HepG2 (cell line): ENCODE data around the gene STK10. TPM values are rescaled to one million over a fixed set of nuclear protein-coding genes. Genes with fewer than 3 reads are reported as not detected.

Experiments
- ATAC-seq: fragments of 200-7000 bp; cut with Tn5 transposase; 3 replicates; pipeline ENCODE4 v1.9.1; 2020; ENCODE audit warnings: mild to moderate bottlenecking, moderate library complexity
- BruUV-seq: library from RNA; stranded (reverse); fragments of 400-500 nt; replicated peaks from 2 replicates; lab custom pipeline; 2021; lab: Mats Ljungman, UMichigan
- CTCF ChIA-PET: fragments of 300-600 bp; formaldehyde crosslinking; extraction: SDS; loops from one replicate; lab custom pipeline; 2021; ENCODE audit warnings: low total read pairs, inconsistent platforms, low intra/inter-chr PET ratio; lab: Yijun Ruan, JAX
- POLR2A ChIA-PET: fragments of 350-600 bp; sonication (Branson Sonifier 250); formaldehyde crosslinking; loops from one replicate; lab custom pipeline; 2020; ENCODE audit warnings: antibody characterized with exemption, inconsistent platforms; lab: Yijun Ruan, JAX
- DNase-seq: peaks from one replicate; pipeline ENCODE4 v3.0.0-alpha.2; 2015; ENCODE audit warnings: low spot score
- FAIRE-seq: peaks from 3 replicates; lab custom pipeline; 2011; peaks lifted over from hg19 to GRCh38; lab: Jason Lieb, UNC
- H2AFZ ChIP-seq: one replicate; pipeline ENCODE4 v1.6.1; 2011; ENCODE audit warnings: low read length, inconsistent platforms
- H3K27ac ChIP-seq: fragments of 300-600 bp; 3 replicates; pipeline ENCODE4 v1.8.0; 2011; ENCODE audit warnings: mixed run types, mild to moderate bottlenecking, mixed read lengths, low read length, inconsistent platforms; ENCODE audit not compliant: insufficient read depth; ENCODE audit errors: extremely low read length
- H3K27me3 ChIP-seq, 2 experiments: fragments of 200-600 bp in 1 of 2; 2 replicates in 1 of 2; 3 replicates in 1 of 2; pipeline versions ENCODE4 v1.6.0 to v1.8.0; 2011; ENCODE audit warnings: low read length in 2 of 2, mild to moderate bottlenecking in 2 of 2, moderate library complexity in 2 of 2, inconsistent platforms in 1 of 2; ENCODE audit not compliant: insufficient read depth in 2 of 2, control insufficient read depth in 1 of 2
- H3K36me3 ChIP-seq, 2 experiments: fragments of 200-600 bp in 1 of 2; replicated peaks in 1 of 2; 2 replicates in 1 of 2; 3 replicates in 1 of 2; pipeline versions ENCODE4 v1.5.1 to v1.8.0; 2011; ENCODE audit warnings: low read length in 2 of 2, inconsistent platforms in 1 of 2; ENCODE audit not compliant: insufficient read depth in 2 of 2, control insufficient read depth in 1 of 2
- H3K4me1 ChIP-seq: 2 replicates; pipeline ENCODE4 v1.5.1; 2012; ENCODE audit warnings: low read length, inconsistent platforms; ENCODE audit not compliant: insufficient read depth
- H3K4me2 ChIP-seq: 2 replicates; pipeline ENCODE4 v1.6.0; 2011; ENCODE audit warnings: low read depth, low read length, inconsistent platforms
- H3K4me3 ChIP-seq, 3 experiments: fragments of 200-600 bp in 1 of 3; sonication (generic), shearing (Covaris generic) in 1 of 3; replicated peaks in 1 of 3; 2 replicates each; pipeline ENCODE4 v1.5.1; 2011 to 2016; ENCODE audit warnings: low read length in 3 of 3, inconsistent platforms in 2 of 3, low read depth in 2 of 3, mild to moderate bottlenecking in 2 of 3, control low read depth in 1 of 3, mixed read lengths in 1 of 3; ENCODE audit not compliant: insufficient read depth in 1 of 3
- H3K79me2 ChIP-seq: one replicate; pipeline ENCODE4 v1.6.1; 2011; ENCODE audit warnings: low read length, inconsistent platforms; ENCODE audit not compliant: insufficient read depth
- H3K9ac ChIP-seq: 2 replicates; pipeline ENCODE4 v1.6.0; 2011; ENCODE audit warnings: mild to moderate bottlenecking, low read depth, low read length, inconsistent platforms; ENCODE audit not compliant: insufficient read depth
- H3K9me3 ChIP-seq: 2 replicates; pipeline ENCODE4 v1.5.1; 2012; ENCODE audit warnings: mild to moderate bottlenecking, low read length
- H4K20me1 ChIP-seq: 2 replicates; pipeline ENCODE4 v1.6.0; 2011; ENCODE audit warnings: inconsistent platforms, mild to moderate bottlenecking, low read length, moderate library complexity; ENCODE audit not compliant: insufficient read depth
- CTCF ChIP-seq: sonication (generic); formaldehyde crosslinking; IDR thresholded peaks from 2 replicates; pipeline ENCODE4 v1.5.0; 2020; ENCODE audit warnings: mild to moderate bottlenecking, missing genetic modification reagents, moderate library complexity
- HDAC6 ChIP-seq: fragments of 200-600 bp; sonication (generic); IDR thresholded peaks from 2 replicates; pipeline ENCODE4 v1.7.0; 2017; ENCODE audit warnings: mild to moderate bottlenecking, antibody characterized with exemption, low read length, low read depth
- HOXA3 ChIP-seq: sonication (generic); formaldehyde crosslinking; IDR thresholded peaks from 2 replicates; pipeline ENCODE4 v1.5.0; 2020; ENCODE audit warnings: missing genetic modification reagents
- KAT2B ChIP-seq: fragments of 150-350 bp; IDR thresholded peaks from 2 replicates; pipeline ENCODE4 v1.6.1; 2014; ENCODE audit warnings: low read depth, low read length, borderline replicate concordance
- MED13 ChIP-seq: sonication (generic); formaldehyde crosslinking; IDR thresholded peaks from 2 replicates; pipeline ENCODE4 v1.5.0; 2020; ENCODE audit warnings: missing genetic modification reagents
- ZBED4 ChIP-seq: sonication (generic); formaldehyde crosslinking; IDR thresholded peaks from 2 replicates; pipeline ENCODE4 v1.4.0; 2020; ENCODE audit warnings: missing genetic modification reagents, borderline replicate concordance
- ZBTB3 ChIP-seq: sonication (generic); formaldehyde crosslinking; IDR thresholded peaks from 2 replicates; pipeline ENCODE4 v1.4.0; 2020; ENCODE audit warnings: low read depth, mild to moderate bottlenecking, moderate library complexity, missing genetic modification reagents, borderline replicate concordance
- ZBTB7B ChIP-seq: sonication (generic); formaldehyde crosslinking; IDR thresholded peaks from 2 replicates; pipeline ENCODE4 v1.4.0; 2020; ENCODE audit warnings: missing genetic modification reagents
- ZNF235 ChIP-seq: sonication (generic); formaldehyde crosslinking; IDR thresholded peaks from 2 replicates; pipeline ENCODE4 v1.8.1; 2023; ENCODE audit warnings: mild to moderate bottlenecking, missing genetic modification reagents, borderline replicate concordance
- ZNF263 ChIP-seq: sonication (generic); formaldehyde crosslinking; IDR thresholded peaks from 2 replicates; pipeline ENCODE4 v1.4.0; 2020; ENCODE audit warnings: missing genetic modification reagents
- ZNF414 ChIP-seq: sonication (generic); formaldehyde crosslinking; IDR thresholded peaks from 2 replicates; pipeline ENCODE4 v1.5.0; 2020; ENCODE audit warnings: missing genetic modification reagents
- WGBS: methylation state at CpG from one replicate; pipeline ENCODE4 v1.1.6; 2017; ENCODE audit warnings: low lambda C conversion rate; 5-methylcytosine and 5-hydroxymethylcytosine counted together
- in situ Hi-C: cut with HindIII; loops from 2 replicates; pipeline ENCODE4 v1.10.0; 2017; ENCODE audit warnings: low pct_unique_long_range_greater_than_20kb; ENCODE audit not compliant: extremely low pct_ligation_motif_present
- intact Hi-C: fragments of 100-400 bp; cut with micrococcal nuclease; formaldehyde crosslinking; loops from one replicate; pipeline ENCODE4 v1.10.0; 2022; ENCODE audit not compliant: unreplicated experiment
- polyA plus RNA-seq, 8 experiments: library from polyadenylated mRNA; depleted of rRNA in 3 of 8; stranded (reverse) in 7 of 8; unstranded in 1 of 8; fragments of >200 nt; fragmentation: Illumina TruSeq in 4 of 8; extraction: Trizol in 4 of 8; gene quantifications; 2 replicates each; pipeline versions ENCODE4 v1.2.1 to v1.2.3, GENCODE V29; 2011 to 2016; ENCODE audit warnings: low read depth in 4 of 8, missing spikeins in 1 of 8, mixed read lengths in 1 of 8; ENCODE audit not compliant: insufficient read depth in 1 of 8
- total RNA-seq, 5 experiments: library from RNA; depleted of rRNA; stranded (reverse); fragments of >200 nt; fragmentation: Illumina TruSeq; extraction: Trizol; gene quantifications; 2 replicates each; pipeline ENCODE4 v1.2.3, GENCODE V29; 2016; ENCODE audit warnings: low read depth in 1 of 5

Gene STK10
- total and polyA plus RNA-seq, 2 of the 13 experiments (the other 11 are each of a cell fraction or from before 2014, with no cell fraction given), result 7.0 to 7.2 TPM

GRCh38 chr5:172162323-172162986, 25.6 kb downstream of the STK10 start:
- POLR2A ChIA-PET, result interaction anchor here (4.1 to 4.9 kb wide), 2 partner anchors 12 to 26 kb away, joined by 19 to 65 read pairs; partner anchors contain the start of gene STK10
- in situ Hi-C loops (no loop called here), intact Hi-C loops (no loop called here)
- Histone ChIP-seq H3K9me3 (no peaks in the 10 kb centered on the region), H3K79me2 (no peaks in the 10 kb centered on the region), H2AFZ (no peak overlapping the region), H4K20me1 (no peaks in the 10 kb centered on the region), H3K36me3 (no peaks in the 10 kb centered on the region), H3K27me3 (no peaks in the 10 kb centered on the region), H3K4me1 (peaks cover 41% of the 10 kb centered on the region), H3K27ac (no peak overlapping the region), H3K9ac (no peak overlapping the region), H3K4me3 (no peak overlapping the region), H3K4me2 (no peak overlapping the region)
- no TSS peak for BruUV-seq
- WGBS, result over 99% methylated on average over 4 of the region's 5 CpGs
- ATAC-seq (peak; percentile 12; the same call in 1 of the 3 replicates), FAIRE-seq (no peak), DNase-seq (peak; percentile 30)
- TF ChIP-seq CTCF (CRISPR knock-in tag) (0 out of 2 replicates have a peak, but pooled peaks have one; percentile 7), ZNF235 (no peak), ZNF263 (CRISPR knock-in tag) (peak; percentile 77)
- TF ChIP-seq, all 625 proteins: peak for 2
- CTCF ChIA-PET, result interaction anchor here (1.2 kb wide), 1 partner anchor 26 kb away, joined by 5 read pairs; the partner anchor contains the start of gene STK10

GRCh38 chr5:172160506-172160905, 27.5 kb downstream of the STK10 start:
- H3K27ac ChIP-seq, result no peak overlapping the region
- ATAC-seq (no peak), DNase-seq (no peak), FAIRE-seq (no peak)
- no peak overlapping the region for H3K9ac ChIP-seq
- no peaks in the 10 kb centered on the region for H4K20me1 ChIP-seq
- H3K36me3 ChIP-seq, result no peaks in the 10 kb centered on the region
- no peak overlapping the region for H3K4me3 ChIP-seq
- intact Hi-C loops (no loop called here), in situ Hi-C loops (no loop called here)
- H2AFZ ChIP-seq, result no peak overlapping the region
- H3K27me3 ChIP-seq, result no peaks in the 10 kb centered on the region
- BruUV-seq, result no TSS peak
- H3K79me2 ChIP-seq, result no peaks in the 10 kb centered on the region
- POLR2A ChIA-PET, result no interaction called here
- H3K9me3 ChIP-seq, result no peaks in the 10 kb centered on the region
- no peak overlapping the region for H3K4me2 ChIP-seq
- H3K4me1 ChIP-seq, result peaks cover 56% of the 10 kb centered on the region
- WGBS, result 92% methylated on average over 9 of the region's 9 CpGs
- CTCF ChIA-PET, result no interaction called here
- TF ChIP-seq ZBTB3 (CRISPR knock-in tag) (no peak), HOXA3 (CRISPR knock-in tag) (no peak), ZNF414 (CRISPR knock-in tag) (no peak), ZBTB7B (CRISPR knock-in tag) (no peak), ZBED4 (no peak), MED13 (CRISPR knock-in tag) (no peak), HDAC6 (no peak), KAT2B (no peak)
